HG03095 (cell line): ENCODE measurements around the gene MAPK8IP2.

Source experiments
- ATAC-seq: cut with Tn5 transposase; IDR thresholded peaks from one replicate; pipeline ENCODE4 v1.9.1; 2021; ENCODE audit warnings: moderate library complexity; ENCODE audit not compliant: unreplicated experiment

The MAPK8IP2 gene

GRCh38 chr22:50575426-50575941 lies 25.1 kb upstream of the MAPK8IP2 start:
- ATAC-seq = no peak

GRCh38 chr22:50576070-50576469 lies 24.5 kb upstream of the MAPK8IP2 start:
- ATAC-seq = no peak

- no peak for ATAC-seq
Observed at GRCh38 chr22:50576806-50577696, 23.5 kb upstream of the MAPK8IP2 start.

- no peak for ATAC-seq
Observed at GRCh38 chr22:50577697-50577986, 23.0 kb upstream of the MAPK8IP2 start.

GRCh38 chr22:50577987-50578775 lies 22.4 kb upstream of the MAPK8IP2 start, which contains the start of gene CPT1B:
TSS of gene CPT1B (minus strand) at chr22:50578427. CDS start at chr22:50577915, 512 bp downstream.
- no peak for ATAC-seq

- no peak for ATAC-seq
Observed at GRCh38 chr22:50578776-50579310, 21.8 kb upstream of the MAPK8IP2 start.

- ATAC-seq = no peak
Observed at GRCh38 chr22:50579752-50580151, 20.8 kb upstream of the MAPK8IP2 start.

GRCh38 chr22:50581031-50581949 lies 19.3 kb upstream of the MAPK8IP2 start:
- no peak for ATAC-seq

- ATAC-seq = peak; percentile 25
Observed at GRCh38 chr22:50581950-50582492, 18.6 kb upstream of the MAPK8IP2 start.

GRCh38 chr22:50582493-50583293 lies 17.9 kb upstream of the MAPK8IP2 start, which contains the start of gene CHKB:
TSS of gene CHKB (minus strand) at chr22:50582849. CDS start at chr22:50582781, 68 bp downstream.
- ATAC-seq = peak; percentile 84

- peak; percentile 24 for ATAC-seq
Observed at GRCh38 chr22:50583294-50583861, 17.2 kb upstream of the MAPK8IP2 start.

GRCh38 chr22:50584106-50585096 lies 16.2 kb upstream of the MAPK8IP2 start:
- ATAC-seq = no peak

GRCh38 chr22:50585238-50585637 lies 15.4 kb upstream of the MAPK8IP2 start:
- ATAC-seq = no peak

GRCh38 chr22:50585781-50586180 lies 14.8 kb upstream of the MAPK8IP2 start:
- no peak for ATAC-seq

GRCh38 chr22:50586416-50586815 lies 14.2 kb upstream of the MAPK8IP2 start:
- ATAC-seq = no peak

- ATAC-seq = no peak
Observed at GRCh38 chr22:50587407-50587806, 13.2 kb upstream of the MAPK8IP2 start.

- ATAC-seq = no peak
Observed at GRCh38 chr22:50595189-50595588, 5.4 kb upstream of the MAPK8IP2 start.

GRCh38 chr22:50597097-50597496 lies 3.5 kb upstream of the MAPK8IP2 start:
- no peak for ATAC-seq
